Coronary artery (tissue), 2 donors: ENCODE measurements around the gene GTF3C4.

Experiments used
- DNase-seq: peaks from one replicate; pipeline ENCODE4 v3.0.0-alpha.2; 2017; ENCODE audit warnings: low spot score
- H3K27ac ChIP-seq, 2 donors: fragments of 200-600 bp; sonication (generic); one replicate each; pipeline ENCODE4 v1.5.1; 2016 to 2019
- H3K4me3 ChIP-seq: fragments of 200-600 bp; sonication (generic); 2 replicates; pipeline ENCODE4 v1.5.1; 2016; ENCODE audit warnings: mild to moderate bottlenecking, moderate library complexity
- CTCF ChIP-seq: fragments of 200-600 bp; sonication (generic); IDR thresholded peaks from one replicate; pipeline ENCODE4 v1.5.1; 2019; ENCODE audit warnings: antibody characterized with exemption

The GTF3C4 gene

GRCh38 chr9:132697230-132697629, 27.0 kb downstream of the GTF3C4 start:
- no peak overlapping the region for H3K4me3 ChIP-seq
- no peak for TF ChIP-seq CTCF
- H3K27ac ChIP-seq = no peak overlapping the region
- no peak for DNase-seq

GRCh38 chr9:132698989-132699388, 28.7 kb downstream of the GTF3C4 start:
- DNase-seq = no peak
- no peak overlapping the region for H3K27ac ChIP-seq
- H3K4me3 ChIP-seq = no peak overlapping the region
- TF ChIP-seq CTCF = no peak

GRCh38 chr9:132699956-132700355, 29.7 kb downstream of the GTF3C4 start:
- DNase-seq = no peak
- Histone ChIP-seq H3K4me3 (no peak overlapping the region), H3K27ac (no peak overlapping the region)
- TF ChIP-seq CTCF = no peak

GRCh38 chr9:132702254-132702653, 32.0 kb downstream of the GTF3C4 start:
- no peak for TF ChIP-seq CTCF
- DNase-seq = no peak
- Histone ChIP-seq H3K4me3 (no peak overlapping the region), H3K27ac (no peak overlapping the region)

GRCh38 chr9:132703336-132703735, 33.1 kb downstream of the GTF3C4 start:
- TF ChIP-seq CTCF = no peak
- DNase-seq = no peak
- H3K27ac ChIP-seq = no peak overlapping the region
- H3K4me3 ChIP-seq = no peak overlapping the region

GRCh38 chr9:132708239-132708638, 38.0 kb downstream of the GTF3C4 start:
- no peak for TF ChIP-seq CTCF
- no peak overlapping the region for H3K27ac ChIP-seq
- no peak overlapping the region for H3K4me3 ChIP-seq
- no peak for DNase-seq

- TF ChIP-seq CTCF = no peak
- H3K4me3 ChIP-seq = no peak overlapping the region
- no peak for DNase-seq
- no peak overlapping the region for H3K27ac ChIP-seq
Observed at GRCh38 chr9:132708769-132709430, 38.6 kb downstream of the GTF3C4 start.
